ENCODE results near the gene ASPSCR1. TPM values are rescaled to one million over a fixed set of nuclear protein-coding genes. Genes with fewer than 3 reads are reported as not detected.

Gene ASPSCR1
- total RNA-seq, 1 experiment from 2014 or later, result 51.0 TPM

DNA sequence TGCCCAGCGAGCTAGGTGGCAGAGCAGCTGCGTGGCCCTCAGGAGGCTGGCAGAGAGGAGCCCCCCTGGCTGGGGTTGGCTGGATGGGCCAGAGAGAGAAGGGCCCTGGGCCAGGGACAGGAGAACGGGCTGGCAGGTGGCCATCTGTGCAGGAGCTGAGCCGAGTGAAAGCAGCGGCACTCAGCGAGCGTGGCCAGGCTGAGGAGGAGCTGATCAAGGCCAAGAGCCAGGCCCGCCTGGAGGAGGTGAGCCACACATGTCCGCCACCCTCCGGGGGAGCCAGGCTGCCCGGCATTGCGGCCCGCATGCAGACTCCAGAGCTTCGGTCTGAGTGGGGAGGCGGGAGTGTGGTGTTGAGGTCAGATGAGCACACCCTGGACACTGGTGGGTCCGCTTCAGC, 52.0 kb downstream of the ASPSCR1 start:
- H3K36me3 ChIP-seq (ENCODE audit: control insufficient read depth in 1 of 2, insufficient read depth in 2 of 2, low read length in 2 of 2), result no peaks in the 10 kb centered on the region; a peak in 1 of 4 replicates
- H3K27ac ChIP-seq (ENCODE audit: low read depth, low read length), result no peak overlapping the region; the same call in 1 of the 2 replicates
- intact Hi-C loops (cut with micrococcal nuclease), result no loop called here
- H3K79me2 ChIP-seq (ENCODE audit: insufficient read depth, low read length), result peaks cover 11% of the 10 kb centered on the region; the same call in 1 of the 2 replicates
- no peak for DNase-seq (ENCODE audit: low read depth, low spot score)
- H3K9ac ChIP-seq (ENCODE audit: low read length), result no peak overlapping the region
- ChIA-PET POLR2A (interaction anchor here (1.8 kb wide), 1 partner anchor 8 kb away, joined by 4 read pairs; the partner anchor contains the start of gene DCXR), CTCF (interaction anchor here (1.2 to 3.0 kb wide), 6 partner anchors 8 to 170 kb away, joined by 3 to 39 read pairs (median 8); partner anchors contain the start of genes CENPX, DCXR, FASN and LRRC45), RAD21 (ENCODE audit: low non-redundant PET in 1 of 2, low total read pairs in 2 of 2, uncharacterized antibody in 2 of 2, unreplicated experiment in 2 of 2) (interaction anchor here in 1 of 2 experiments (0.6 to 0.9 kb wide), 2 partner anchors 70 to 322 kb away, joined by 3 read pairs; no protein-coding TSS in a partner anchor)
- no peak overlapping the region for H3K4me2 ChIP-seq (ENCODE audit: low read length)
- H4K20me1 ChIP-seq (ENCODE audit: insufficient read depth), result no peaks in the 10 kb centered on the region
- no peaks in the 10 kb centered on the region for H3K27me3 ChIP-seq (ENCODE audit: insufficient read depth, low read length)
- no peak overlapping the region for H3K4me3 ChIP-seq (replicated peaks in 1 of 2; ENCODE audit: low read depth in 1 of 2, low read length in 2 of 2)
- no peak overlapping the region for H2AFZ ChIP-seq (ENCODE audit: low read depth, low read length, poor library complexity, severe bottlenecking)
- no TSS peak for BruUV-seq (replicated peaks)
- peaks cover 12 to 39% of the 10 kb centered on the region in 2 experiments; a peak in 3 of 4 replicates for H3K4me1 ChIP-seq (ENCODE audit: control insufficient read depth in 1 of 2, insufficient read depth in 2 of 2, low read length in 2 of 2)
- no peaks in the 10 kb centered on the region for H3K9me2 ChIP-seq (ENCODE audit: insufficient read depth)
- H3K9me3 ChIP-seq (ENCODE audit: control insufficient read depth in 1 of 2, insufficient read depth in 1 of 2, low read depth in 1 of 2, low read length in 2 of 2), result no peaks in the 10 kb centered on the region
- ATAC-seq, result no peak
- TF ChIP-seq SIN3A (IDR thresholded peaks at IDR 0.05; ENCODE audit: low read depth) (no peak), FOSL1 (IDR thresholded peaks at IDR 0.05; ENCODE audit: low read depth) (no peak), SRF (IDR thresholded peaks at IDR 0.05; ENCODE audit: low read depth) (no peak), YY1 (IDR thresholded peaks at IDR 0.05; ENCODE audit: extremely low read depth, insufficient replicate concordance, low read depth, low read length) (no peak), JUND (IDR thresholded peaks at IDR 0.05) (no peak), POLR2AphosphoS5 (IDR thresholded peaks at IDR 0.05; ENCODE audit: low read depth, low read length) (no peak), TCF7L2 (IDR thresholded peaks at IDR 0.05; ENCODE audit: borderline replicate concordance, extremely low read depth, insufficient read depth, insufficient read length) (no peak), ZNF274 (IDR thresholded peaks at IDR 0.05; ENCODE audit: low read depth, low read length) (no peak), CEBPB (IDR thresholded peaks at IDR 0.05; ENCODE audit: low read depth) (no peak), CBX3 (IDR thresholded peaks at IDR 0.05; ENCODE audit: low read depth) (no peak), ELF1 (IDR thresholded peaks at IDR 0.05; ENCODE audit: borderline replicate concordance, low read depth) (no peak), ZFX (IDR thresholded peaks at IDR 0.05) (no peak)
- TF ChIP-seq, protein P1, sequence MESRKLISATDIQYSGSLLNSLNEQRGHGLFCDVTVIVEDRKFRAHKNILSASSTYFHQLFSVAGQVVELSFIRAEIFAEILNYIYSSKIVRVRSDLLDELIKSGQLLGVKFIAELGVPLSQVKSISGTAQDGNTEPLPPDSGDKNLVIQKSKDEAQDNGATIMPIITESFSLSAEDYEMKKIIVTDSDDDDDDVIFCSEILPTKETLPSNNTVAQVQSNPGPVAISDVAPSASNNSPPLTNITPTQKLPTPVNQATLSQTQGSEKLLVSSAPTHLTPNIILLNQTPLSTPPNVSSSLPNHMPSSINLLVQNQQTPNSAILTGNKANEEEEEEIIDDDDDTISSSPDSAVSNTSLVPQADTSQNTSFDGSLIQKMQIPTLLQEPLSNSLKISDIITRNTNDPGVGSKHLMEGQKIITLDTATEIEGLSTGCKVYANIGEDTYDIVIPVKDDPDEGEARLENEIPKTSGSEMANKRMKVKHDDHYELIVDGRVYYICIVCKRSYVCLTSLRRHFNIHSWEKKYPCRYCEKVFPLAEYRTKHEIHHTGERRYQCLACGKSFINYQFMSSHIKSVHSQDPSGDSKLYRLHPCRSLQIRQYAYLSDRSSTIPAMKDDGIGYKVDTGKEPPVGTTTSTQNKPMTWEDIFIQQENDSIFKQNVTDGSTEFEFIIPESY (IDR thresholded peaks at IDR 0.05; ENCODE audit: extremely low read depth, insufficient replicate concordance, low read length), result no peak
- TF ChIP-seq, protein P2, sequence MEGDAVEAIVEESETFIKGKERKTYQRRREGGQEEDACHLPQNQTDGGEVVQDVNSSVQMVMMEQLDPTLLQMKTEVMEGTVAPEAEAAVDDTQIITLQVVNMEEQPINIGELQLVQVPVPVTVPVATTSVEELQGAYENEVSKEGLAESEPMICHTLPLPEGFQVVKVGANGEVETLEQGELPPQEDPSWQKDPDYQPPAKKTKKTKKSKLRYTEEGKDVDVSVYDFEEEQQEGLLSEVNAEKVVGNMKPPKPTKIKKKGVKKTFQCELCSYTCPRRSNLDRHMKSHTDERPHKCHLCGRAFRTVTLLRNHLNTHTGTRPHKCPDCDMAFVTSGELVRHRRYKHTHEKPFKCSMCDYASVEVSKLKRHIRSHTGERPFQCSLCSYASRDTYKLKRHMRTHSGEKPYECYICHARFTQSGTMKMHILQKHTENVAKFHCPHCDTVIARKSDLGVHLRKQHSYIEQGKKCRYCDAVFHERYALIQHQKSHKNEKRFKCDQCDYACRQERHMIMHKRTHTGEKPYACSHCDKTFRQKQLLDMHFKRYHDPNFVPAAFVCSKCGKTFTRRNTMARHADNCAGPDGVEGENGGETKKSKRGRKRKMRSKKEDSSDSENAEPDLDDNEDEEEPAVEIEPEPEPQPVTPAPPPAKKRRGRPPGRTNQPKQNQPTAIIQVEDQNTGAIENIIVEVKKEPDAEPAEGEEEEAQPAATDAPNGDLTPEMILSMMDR (IDR thresholded peaks at IDR 0.05 in 2 of 3, conservative IDR thresholded peaks at IDR 0.05 in 1 of 3; ENCODE audit: borderline replicate concordance in 1 of 3, insufficient read depth in 1 of 3, low read depth in 2 of 3, low read length in 2 of 3), result no peak

All from HCT116 (cell line).